Measurements from ENCODE around the gene RPL10.

- TF ChIP-seq EZH2phosphoT487 (IDR thresholded peaks at IDR 0.05; ENCODE audit: insufficient read depth, low read depth) (no peak), EZH2 (IDR thresholded peaks at IDR 0.05; ENCODE audit: insufficient read depth, poor library complexity, severe bottlenecking) (no peak)
These were observed 11.2 kb downstream of the RPL10 start, which contains the start of gene DNASE1L1 for GRCh38 chrX:154409222-154409871.
